Vagina (tissue), 2 donors: Measurements from ENCODE around the gene C2orf76. TPM values are rescaled to one million over a fixed set of nuclear protein-coding genes. Genes with fewer than 3 reads are reported as not detected.
"Not testable (repeated sequence)": the region's sequence is repeated elsewhere in the genome, so short reads cannot be mapped to it uniquely, and the experiment has no call there.

Experiments
- DNase-seq, 2 donors: peaks; one replicate each; pipeline ENCODE4 v3.0.0-alpha.2; 2017; ENCODE audit errors: extremely low spot score in 2 of 2
- H3K27ac ChIP-seq: fragments of 200-600 bp; sonication (generic); one replicate; pipeline ENCODE4 v1.5.1; 2019
- H3K27me3 ChIP-seq: fragments of 200-600 bp; sonication (generic); one replicate; pipeline ENCODE4 v1.5.1; 2019
- H3K36me3 ChIP-seq, 2 donors: fragments of 200-600 bp; sonication (generic); one replicate each; pipeline ENCODE4 v1.5.1; 2017 to 2019
- H3K4me1 ChIP-seq: fragments of 200-600 bp; sonication (generic); one replicate; pipeline ENCODE4 v1.5.1; 2019
- H3K4me3 ChIP-seq, 2 donors: fragments of 200-600 bp; sonication (generic); 1 replicate in 1 of 2; 2 replicates in 1 of 2; pipeline ENCODE4 v1.5.1; 2016 to 2019
- H3K9me3 ChIP-seq: fragments of 200-600 bp; sonication (generic); one replicate; pipeline ENCODE4 v1.5.1; 2019
- POLR2A ChIP-seq, 2 donors: fragments of 450-650 bp; IDR thresholded peaks; one replicate each; pipeline ENCODE4 v1.6.1; 2017; ENCODE audit warnings: antibody characterized with exemption in 2 of 2, mild to moderate bottlenecking in 2 of 2, moderate library complexity in 2 of 2
- POLR2AphosphoS5 ChIP-seq, 2 donors: sonication (generic); formaldehyde crosslinking; IDR thresholded peaks; one replicate each; pipeline ENCODE4 v1.9.0; 2017; ENCODE audit warnings: antibody characterized with exemption in 2 of 2, mild to moderate bottlenecking in 2 of 2, low read depth in 1 of 2; ENCODE audit not compliant: insufficient read depth in 1 of 2
- intact Hi-C: fragments of 100-400 bp; cut with DNase I; formaldehyde crosslinking; loops from one replicate; pipeline ENCODE4 v1.15.1; 2023
- total RNA-seq: library from RNA; depleted of rRNA; stranded (reverse); fragments of >200 nt; gene quantifications from one replicate; pipeline ENCODE4 v1.2.3, GENCODE V29; 2016
- TF ChIP-seq, protein P1 (sequence below), 3 experiments: fragments of 450-650 bp in 2 of 3; fragments of 200-600 bp in 1 of 3; sonication (generic) in 1 of 3; IDR thresholded peaks; one replicate each; pipeline ENCODE4 v1.5.1; 2017 to 2019; ENCODE audit warnings: antibody characterized with exemption in 3 of 3, mild to moderate bottlenecking in 2 of 3, moderate library complexity in 2 of 3

Gene C2orf76
- total RNA-seq, 1 donor from 2014 or later, result 3.7 TPM

DNA sequence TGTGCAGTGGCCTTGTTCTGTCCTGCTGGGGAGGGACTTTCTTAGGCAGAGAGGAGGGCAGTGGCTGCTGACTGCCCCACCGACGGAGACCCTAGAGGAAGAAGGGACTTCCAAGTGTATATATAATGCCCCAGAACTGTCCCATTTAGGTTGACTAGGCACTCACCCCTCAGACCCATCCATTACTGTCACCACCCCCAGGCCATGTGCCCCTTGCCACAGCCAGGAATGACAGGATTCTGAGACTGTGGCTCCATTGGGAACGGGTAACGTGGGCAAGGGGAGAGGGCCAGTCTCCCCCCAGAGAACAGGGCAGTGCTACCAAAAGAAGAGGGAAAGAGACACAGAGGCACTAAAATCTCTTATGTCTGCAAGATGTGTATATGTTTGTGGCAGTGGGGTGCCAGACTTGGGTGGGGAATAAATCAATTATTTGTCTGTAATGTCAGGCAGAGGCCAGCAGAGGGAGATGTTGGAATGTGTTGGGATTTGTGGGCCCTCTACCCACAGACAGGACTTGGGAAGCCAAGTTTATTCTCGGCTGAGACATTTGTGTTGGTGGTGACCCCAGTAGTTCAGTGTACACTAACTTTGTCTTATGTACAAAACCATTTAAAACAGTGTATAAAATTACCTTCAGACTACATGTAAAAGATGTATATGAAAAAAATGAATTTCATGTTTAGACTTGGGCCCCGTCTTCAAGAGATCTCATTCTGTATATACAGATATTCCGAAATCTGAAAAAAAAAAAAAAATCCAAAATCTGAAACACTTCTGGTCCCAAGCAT is 41.0 kb upstream of the C2orf76 start:
- Histone ChIP-seq H3K4me1 (peaks cover 7% of the 10 kb centered on the region), H3K27ac (no peak overlapping the region), H3K4me3 (no peak overlapping the region), H3K27me3 (no peaks in the 10 kb centered on the region), H3K36me3 (no peaks in the 10 kb centered on the region), H3K9me3 (no peaks in the 10 kb centered on the region)
- no peak for TF ChIP-seq POLR2A (IDR thresholded peaks at IDR 0.05)
- TF ChIP-seq, protein P1, sequence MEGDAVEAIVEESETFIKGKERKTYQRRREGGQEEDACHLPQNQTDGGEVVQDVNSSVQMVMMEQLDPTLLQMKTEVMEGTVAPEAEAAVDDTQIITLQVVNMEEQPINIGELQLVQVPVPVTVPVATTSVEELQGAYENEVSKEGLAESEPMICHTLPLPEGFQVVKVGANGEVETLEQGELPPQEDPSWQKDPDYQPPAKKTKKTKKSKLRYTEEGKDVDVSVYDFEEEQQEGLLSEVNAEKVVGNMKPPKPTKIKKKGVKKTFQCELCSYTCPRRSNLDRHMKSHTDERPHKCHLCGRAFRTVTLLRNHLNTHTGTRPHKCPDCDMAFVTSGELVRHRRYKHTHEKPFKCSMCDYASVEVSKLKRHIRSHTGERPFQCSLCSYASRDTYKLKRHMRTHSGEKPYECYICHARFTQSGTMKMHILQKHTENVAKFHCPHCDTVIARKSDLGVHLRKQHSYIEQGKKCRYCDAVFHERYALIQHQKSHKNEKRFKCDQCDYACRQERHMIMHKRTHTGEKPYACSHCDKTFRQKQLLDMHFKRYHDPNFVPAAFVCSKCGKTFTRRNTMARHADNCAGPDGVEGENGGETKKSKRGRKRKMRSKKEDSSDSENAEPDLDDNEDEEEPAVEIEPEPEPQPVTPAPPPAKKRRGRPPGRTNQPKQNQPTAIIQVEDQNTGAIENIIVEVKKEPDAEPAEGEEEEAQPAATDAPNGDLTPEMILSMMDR (IDR thresholded peaks at IDR 0.05), result peak; percentile 54 to 73 (median 71)
- no peak for DNase-seq
- intact Hi-C loops, result loop anchor here (5.0 kb wide), 1 partner anchor 70 kb away; no protein-coding TSS in a partner anchor

DNA sequence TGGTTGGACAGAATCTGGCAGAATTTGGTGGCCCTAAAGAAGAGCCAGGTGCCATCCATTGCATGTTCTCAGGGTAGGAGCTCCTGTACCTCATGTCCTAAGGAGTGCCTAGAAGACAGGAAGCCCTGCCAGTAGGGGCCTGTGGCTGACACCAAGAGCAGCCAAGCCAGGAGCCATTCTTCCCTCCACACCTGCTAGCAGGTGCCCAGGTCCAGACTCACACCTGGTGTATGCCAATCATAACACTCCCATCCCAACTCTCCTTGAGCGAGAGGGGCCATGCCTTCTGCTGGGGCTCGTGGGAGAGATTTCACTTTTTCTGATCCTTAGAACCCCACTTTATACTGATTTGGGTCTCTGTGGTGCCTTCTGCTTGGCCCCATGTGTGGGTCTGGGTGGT is 38.5 kb upstream of the C2orf76 start:
- Histone ChIP-seq H3K4me1 (peaks cover 7% of the 10 kb centered on the region), H3K27me3 (no peaks in the 10 kb centered on the region), H3K36me3 (no peaks in the 10 kb centered on the region), H3K27ac (no peak overlapping the region), H3K4me3 (no peak overlapping the region), H3K9me3 (no peaks in the 10 kb centered on the region)
- TF ChIP-seq POLR2AphosphoS5 (IDR thresholded peaks at IDR 0.05; ENCODE audit: insufficient read depth in 1 of 2, low read depth in 1 of 2) (no peak), POLR2A (IDR thresholded peaks at IDR 0.05) (no peak)
- TF ChIP-seq, protein P1 (IDR thresholded peaks at IDR 0.05), result no peak
- DNase-seq, result no peak
- intact Hi-C loops, result loop anchor here (5.0 kb wide), 1 partner anchor 72 kb away; no protein-coding TSS in a partner anchor

DNA sequence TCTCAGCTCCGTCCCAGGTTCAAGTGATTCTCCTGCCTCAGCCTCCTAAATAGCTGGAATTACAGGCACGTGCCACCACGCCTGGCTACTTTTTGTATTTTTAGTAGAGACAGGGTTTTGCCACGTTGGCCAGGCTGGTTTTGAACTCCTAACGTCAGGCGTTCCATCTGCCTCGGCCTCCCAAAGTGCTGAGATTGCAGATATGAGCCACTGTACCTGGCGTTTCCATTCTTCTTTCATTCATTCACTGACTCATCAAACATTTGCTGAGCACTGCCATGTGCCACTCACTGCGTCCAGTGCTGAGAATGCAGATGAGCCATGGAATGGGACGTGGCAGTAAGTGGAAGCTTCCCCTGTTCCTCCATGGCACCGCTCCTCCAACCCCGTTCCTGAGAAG is 37.0 kb upstream of the C2orf76 start:
- H3K4me1 ChIP-seq, H3K27me3 ChIP-seq, H3K36me3 ChIP-seq, intact Hi-C loops, H3K9me3 ChIP-seq, H3K27ac ChIP-seq, DNase-seq, H3K4me3 ChIP-seq: not testable (repeated sequence)

DNA sequence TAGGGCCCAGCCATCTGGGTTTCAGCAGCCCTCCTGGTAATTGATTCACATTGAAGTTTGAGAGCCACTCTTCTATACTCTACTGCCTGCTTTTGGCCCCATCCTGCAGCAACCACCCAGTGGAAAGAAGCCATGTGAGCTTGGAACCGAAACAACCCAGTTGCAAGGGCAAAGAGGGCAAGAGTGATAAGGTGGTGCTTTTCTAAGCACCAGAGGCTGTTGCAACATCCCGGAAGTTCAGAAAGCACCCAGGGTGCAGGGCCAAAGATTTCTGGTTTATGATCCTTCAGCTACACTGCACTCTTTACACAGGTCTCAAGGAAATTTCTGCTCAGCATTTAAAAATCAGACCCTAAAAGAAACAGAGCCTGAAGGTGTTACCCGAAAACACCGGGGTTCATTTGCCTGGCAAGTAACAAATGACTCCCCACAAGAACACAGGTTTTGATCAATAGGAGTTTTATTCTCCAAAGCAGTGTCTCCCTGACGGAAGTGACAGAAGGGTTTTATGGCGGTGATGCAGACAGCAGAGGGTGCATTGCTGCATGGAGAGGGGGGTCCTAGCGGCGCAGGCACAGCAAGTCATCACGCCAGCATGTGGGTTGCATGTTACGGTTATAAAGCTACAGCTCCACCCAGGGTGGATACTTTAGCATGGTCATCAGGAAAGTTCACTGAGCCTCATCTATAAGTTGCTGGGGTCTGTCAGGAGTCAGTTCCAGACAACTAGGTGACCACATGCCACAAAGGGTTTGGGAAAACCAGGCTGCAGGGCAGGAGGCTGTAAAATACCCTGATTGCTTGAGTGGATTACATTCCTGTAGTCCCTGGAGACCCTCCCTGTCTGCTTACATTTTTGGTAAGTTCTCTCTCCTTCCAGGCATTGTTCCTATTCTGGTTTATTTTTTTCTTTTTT is 36.3 kb upstream of the C2orf76 start:
- no peak for DNase-seq
- intact Hi-C loops, result no loop called here
- TF ChIP-seq POLR2A (IDR thresholded peaks at IDR 0.05) (no peak), POLR2AphosphoS5 (IDR thresholded peaks at IDR 0.05; ENCODE audit: insufficient read depth in 1 of 2, low read depth in 1 of 2) (no peak)
- TF ChIP-seq, protein P1 (IDR thresholded peaks at IDR 0.05), result no peak
- peaks cover under 1% of the 10 kb centered on the region for H3K4me1 ChIP-seq
- no peaks in the 10 kb centered on the region for H3K36me3 ChIP-seq
- no peaks in the 10 kb centered on the region for H3K9me3 ChIP-seq
- no peak overlapping the region for H3K27ac ChIP-seq
- H3K4me3 ChIP-seq, result no peak overlapping the region
- no peaks in the 10 kb centered on the region for H3K27me3 ChIP-seq

DNA sequence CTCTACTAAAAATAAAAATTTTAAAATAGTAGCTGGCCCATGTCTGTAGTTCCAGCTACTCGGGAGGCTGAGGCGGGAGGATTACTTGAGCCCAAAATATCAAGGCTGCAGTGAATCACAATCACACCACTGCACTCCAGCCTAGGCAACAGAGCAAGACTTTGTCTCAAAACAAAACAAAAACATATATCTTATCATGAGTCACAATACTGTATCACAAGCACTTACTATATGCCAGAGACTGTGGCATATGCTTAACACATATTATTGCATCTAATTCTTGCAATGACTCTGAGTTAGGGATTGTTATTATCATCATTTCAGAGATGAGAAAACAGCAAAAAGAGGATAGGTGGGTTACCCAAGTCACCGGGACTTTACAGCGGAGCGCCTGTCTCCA is 35.5 kb upstream of the C2orf76 start:
- H3K4me1 ChIP-seq, result no peaks in the 10 kb centered on the region
- H3K4me3 ChIP-seq, result no peak overlapping the region
- no peaks in the 10 kb centered on the region for H3K36me3 ChIP-seq
- intact Hi-C loops, result no loop called here
- no peak for DNase-seq
- no peak for TF ChIP-seq POLR2A (IDR thresholded peaks at IDR 0.05)
- TF ChIP-seq POLR2AphosphoS5 (IDR thresholded peaks at IDR 0.05; ENCODE audit: insufficient read depth in 1 of 2, low read depth in 1 of 2), result no peak
- TF ChIP-seq, protein P1 (IDR thresholded peaks at IDR 0.05), result no peak
- H3K9me3 ChIP-seq, result no peaks in the 10 kb centered on the region
- H3K27me3 ChIP-seq, result no peaks in the 10 kb centered on the region
- no peak overlapping the region for H3K27ac ChIP-seq
